HG03108 (cell line): ENCODE data around the gene STRIP1.
A peak's percentile ranks its signal among the peaks of the same experiment; 100 is the strongest.

Source experiments
- ATAC-seq: cut with Tn5 transposase; IDR thresholded peaks from one replicate; pipeline ENCODE4 v1.9.1; 2021; ENCODE audit warnings: moderate library complexity; ENCODE audit not compliant: unreplicated experiment

The STRIP1 gene, protein sequence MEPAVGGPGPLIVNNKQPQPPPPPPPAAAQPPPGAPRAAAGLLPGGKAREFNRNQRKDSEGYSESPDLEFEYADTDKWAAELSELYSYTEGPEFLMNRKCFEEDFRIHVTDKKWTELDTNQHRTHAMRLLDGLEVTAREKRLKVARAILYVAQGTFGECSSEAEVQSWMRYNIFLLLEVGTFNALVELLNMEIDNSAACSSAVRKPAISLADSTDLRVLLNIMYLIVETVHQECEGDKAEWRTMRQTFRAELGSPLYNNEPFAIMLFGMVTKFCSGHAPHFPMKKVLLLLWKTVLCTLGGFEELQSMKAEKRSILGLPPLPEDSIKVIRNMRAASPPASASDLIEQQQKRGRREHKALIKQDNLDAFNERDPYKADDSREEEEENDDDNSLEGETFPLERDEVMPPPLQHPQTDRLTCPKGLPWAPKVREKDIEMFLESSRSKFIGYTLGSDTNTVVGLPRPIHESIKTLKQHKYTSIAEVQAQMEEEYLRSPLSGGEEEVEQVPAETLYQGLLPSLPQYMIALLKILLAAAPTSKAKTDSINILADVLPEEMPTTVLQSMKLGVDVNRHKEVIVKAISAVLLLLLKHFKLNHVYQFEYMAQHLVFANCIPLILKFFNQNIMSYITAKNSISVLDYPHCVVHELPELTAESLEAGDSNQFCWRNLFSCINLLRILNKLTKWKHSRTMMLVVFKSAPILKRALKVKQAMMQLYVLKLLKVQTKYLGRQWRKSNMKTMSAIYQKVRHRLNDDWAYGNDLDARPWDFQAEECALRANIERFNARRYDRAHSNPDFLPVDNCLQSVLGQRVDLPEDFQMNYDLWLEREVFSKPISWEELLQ

GRCh38 chr1:110034451-110035235 is at the start of gene STRIP1:
Gene STRIP1 (plus strand): TSS chr1:110034624. CDS start chr1:110034638, 14 bp downstream.
- peak; percentile 86 for ATAC-seq

DNA sequence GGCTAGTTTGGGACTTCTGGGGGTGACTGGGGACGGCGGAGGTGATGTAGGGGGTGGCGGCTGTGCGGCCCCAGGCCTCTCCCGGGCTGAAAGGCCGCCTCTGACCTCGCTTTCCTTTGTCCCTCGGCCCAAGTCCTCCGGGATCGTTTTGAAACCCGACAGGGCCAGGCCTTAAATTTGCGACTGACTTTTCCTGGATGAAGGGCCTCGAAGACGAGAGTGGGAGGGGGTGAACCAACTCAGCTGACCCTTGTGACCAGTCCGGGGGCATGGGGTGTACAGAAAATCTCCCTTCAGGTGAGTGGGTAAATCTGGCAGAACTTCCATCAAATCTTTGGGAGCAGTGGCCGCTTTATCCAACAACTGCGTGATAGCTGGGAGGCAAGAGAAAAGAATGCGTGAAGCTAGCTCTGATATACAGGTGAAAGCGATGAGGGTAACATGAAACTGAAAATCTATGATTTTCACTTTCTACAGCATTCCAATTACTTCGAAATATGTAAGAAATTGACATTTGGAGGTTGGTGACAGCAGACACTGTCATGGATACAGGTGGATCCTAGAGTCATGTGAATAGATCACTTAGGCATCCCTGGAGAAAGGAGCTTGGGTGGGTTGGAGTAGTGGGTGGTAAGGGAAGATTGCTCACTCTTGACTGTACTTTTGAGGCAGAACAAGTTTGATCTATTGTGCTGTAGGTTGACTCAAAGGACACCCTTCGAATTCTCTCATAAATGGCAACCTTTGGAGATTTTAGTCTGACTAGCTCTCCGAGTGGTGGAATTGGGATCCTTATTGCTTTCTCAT is 49.0 kb upstream of the STRIP1 start:
- ATAC-seq = no peak

DNA sequence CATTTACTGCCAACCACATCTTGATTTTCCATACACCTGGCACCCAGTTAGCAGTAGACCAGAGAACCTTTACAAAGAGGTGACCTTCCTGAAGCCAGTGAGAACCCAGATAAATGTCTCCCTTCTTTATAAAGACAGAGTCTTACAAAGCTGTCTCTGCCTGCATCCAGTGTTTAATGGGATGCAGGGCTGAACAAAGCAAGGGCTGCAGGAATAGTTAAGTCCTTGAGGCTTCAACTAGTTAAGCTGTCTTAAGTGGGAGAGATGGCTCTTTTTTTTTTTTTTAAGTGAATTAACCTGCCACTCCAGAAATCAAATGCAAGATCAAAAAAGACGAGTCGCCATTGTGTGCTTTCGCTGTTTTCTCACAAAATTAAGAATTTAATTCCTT is 48.4 kb upstream of the STRIP1 start:
- ATAC-seq = no peak

DNA sequence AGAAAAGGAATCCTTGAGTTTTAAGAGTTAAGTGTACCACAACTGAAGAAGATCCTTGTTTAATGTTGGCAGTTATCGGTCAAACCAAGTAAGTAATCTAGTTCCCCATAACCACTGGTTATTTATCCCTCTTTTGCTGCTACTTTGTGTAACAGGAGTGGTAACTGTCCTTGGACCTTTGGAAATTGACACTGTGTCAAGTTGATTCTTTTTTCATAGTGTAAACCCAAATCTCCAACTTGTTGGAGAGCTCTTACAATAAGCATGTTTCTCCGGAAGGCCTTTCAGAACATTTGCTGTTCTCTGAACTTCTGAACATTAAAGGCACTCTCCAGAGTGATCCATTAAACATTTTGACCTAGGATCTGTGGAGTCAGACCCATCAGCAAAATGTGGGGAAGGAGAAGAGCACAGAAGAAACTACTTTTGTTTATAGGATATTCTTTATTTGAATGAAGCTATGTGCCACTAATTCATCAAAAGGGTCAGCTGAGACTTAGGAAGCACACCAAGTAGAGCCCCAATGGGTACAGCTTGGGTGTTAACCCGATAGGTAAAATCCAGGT is 46.0 kb upstream of the STRIP1 start:
- no peak for ATAC-seq

DNA sequence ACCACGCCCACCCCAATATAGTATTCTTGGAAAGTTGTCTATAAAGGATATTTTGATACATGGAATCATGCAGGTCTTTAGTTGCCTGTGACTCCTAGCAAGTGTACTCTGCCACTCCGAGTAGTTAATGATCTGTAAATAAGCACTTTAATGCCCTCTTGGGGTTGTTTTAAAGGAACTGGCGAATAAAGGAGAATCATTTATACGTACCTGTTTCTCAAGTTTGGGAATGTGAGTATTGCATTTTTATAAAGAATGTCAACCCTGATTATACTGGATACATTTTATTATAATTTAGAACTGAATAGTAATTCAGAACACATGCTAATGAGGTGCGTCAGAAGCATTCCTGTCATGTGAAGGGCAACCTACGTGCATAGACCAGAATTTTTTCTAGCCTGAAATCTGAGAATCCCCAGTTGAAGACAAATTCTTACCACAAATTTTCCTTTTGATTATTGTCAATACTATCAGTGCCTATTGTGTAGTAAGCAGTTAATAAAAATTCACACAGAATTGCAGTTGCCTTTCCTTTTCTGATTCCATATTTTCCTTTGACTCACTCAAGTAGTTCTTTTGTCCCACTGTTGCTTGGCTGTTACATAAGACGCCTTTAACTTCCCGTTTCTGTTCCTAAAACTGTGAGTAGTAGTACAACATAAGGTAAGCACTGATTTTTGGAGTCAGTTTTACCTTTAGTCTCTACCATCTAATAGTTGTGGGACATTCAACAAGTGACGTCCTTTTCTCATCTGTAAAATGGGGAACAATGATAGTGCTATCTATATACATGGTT is 44.7 kb upstream of the STRIP1 start:
- no peak for ATAC-seq

DNA sequence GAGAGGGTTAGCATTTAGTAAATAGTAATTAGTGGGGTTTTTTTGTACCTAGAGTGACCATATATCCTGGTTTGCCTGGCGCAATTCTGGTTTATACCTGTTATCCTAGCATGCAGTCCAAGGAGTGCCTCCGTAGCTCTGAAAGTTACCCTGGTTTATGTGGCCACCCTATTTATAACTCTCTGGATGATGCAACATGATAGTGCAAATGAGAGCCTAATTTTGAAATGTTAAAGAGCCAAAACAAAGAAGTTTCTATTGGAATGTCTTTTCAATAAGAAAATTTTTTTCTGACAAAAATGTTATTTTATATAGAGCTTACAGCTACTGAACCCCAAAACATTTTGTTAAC is 44.1 kb upstream of the STRIP1 start:
- ATAC-seq = no peak

- ATAC-seq = no peak
Measured at GRCh38 chr1:109991400-109991925, 43.0 kb upstream of the STRIP1 start.

DNA sequence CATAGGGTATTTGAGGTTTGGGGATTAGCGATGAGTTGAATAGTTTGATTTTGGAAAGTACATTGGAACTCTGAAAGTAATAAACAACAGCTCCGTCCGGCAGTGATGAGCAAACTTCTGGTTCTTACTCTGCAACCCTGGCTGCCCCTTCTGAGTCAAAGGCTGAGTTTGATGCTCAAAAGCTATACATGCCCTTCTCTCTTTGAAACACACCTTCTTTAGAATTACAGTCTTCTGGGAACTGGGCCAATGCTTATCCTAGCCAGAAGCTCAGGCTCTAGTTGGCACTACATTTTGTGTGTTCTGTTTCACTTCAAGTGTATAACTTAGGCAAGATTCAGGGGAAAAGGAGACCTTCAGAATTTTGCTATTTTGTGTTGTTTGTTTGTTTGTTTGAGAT is 40.5 kb upstream of the STRIP1 start:
- no peak for ATAC-seq

DNA sequence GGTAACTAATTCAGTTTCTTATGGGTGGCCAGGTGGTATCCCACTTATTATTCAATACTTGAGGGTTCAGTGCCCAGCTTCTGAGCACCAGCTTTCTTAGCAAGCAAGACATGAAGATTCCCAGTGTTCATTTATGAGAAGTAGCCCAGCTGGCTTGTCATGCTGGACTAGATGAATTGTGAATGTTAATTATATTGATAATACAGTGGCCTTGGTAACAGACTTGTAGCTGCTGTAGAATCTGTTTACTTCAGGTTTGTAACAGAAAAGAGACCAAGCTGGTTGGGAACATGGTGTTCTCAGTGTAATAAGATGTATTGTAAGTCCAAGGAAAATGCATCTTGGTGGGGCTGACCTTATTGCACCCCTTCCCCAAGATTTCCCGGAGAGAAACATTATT is 39.8 kb upstream of the STRIP1 start:
- no peak for ATAC-seq

GRCh38 chr1:109995536-109995935 is 38.9 kb upstream of the STRIP1 start:
- no peak for ATAC-seq

DNA sequence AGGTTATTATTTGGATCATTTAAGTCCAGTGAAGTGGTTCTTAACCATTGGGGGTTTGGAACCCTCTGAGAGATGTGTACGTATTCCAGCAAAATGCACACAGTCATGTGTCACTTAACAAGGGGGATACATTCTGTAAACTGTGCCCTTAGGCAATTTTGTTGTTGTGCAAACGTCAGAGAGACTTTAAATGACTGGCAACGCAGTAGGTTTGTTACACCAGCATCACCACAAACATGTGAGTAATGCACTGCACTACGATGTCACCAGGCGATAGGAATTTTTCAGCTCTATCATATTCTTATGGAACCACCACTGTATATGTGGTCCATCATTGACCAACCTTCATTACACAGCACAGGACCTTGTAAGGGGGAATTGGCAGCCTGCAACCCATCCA is 37.9 kb upstream of the STRIP1 start:
- no peak for ATAC-seq

DNA sequence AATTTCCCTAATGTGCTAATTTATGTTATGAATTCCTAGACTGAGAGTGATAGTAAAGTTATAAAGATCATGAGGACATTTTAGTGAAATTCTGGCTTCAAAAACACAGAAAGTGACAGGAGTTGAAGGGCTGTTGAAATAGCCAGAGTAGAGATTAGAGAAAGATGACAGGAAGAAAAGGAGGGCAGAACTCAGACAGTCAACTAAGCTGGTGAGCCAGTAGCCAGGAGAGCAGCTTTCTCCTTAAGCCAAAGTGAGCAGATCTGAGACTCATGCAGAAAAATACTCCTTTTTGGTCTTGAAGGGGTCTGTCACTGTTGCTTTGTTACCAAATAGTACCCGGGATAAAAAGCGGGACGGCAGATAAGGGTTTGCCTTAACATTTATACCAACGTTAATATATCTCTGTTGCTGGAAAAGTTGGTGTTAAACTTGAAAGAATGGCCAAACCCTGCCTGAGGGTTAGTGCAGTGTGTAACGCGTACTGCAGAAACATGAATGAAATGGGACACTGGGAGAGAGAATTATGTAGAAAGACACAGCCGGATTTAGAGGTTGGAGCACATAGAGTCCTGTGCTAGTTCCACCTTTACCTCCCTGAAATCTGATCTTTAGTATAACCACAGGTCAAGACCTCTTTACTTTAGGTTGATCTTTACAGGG is 37.1 kb upstream of the STRIP1 start:
- no peak for ATAC-seq

DNA sequence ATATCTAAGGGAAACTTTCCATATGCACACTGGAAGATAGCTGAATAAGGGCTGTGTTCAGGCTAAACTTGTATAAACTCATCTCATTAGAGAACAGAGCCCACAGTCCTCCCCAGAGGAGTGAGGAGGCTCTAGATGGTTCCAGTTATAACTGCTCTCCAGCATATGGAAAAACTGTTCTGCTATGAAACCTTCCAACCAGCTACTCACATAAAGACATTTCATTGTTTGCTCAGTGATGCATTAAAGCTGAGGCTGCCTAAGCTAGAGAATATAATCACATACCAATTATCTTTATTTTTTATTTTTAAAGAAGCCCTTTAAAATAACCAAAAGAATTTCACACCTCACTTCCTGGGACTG is 36.6 kb upstream of the STRIP1 start:
- ATAC-seq = no peak

DNA sequence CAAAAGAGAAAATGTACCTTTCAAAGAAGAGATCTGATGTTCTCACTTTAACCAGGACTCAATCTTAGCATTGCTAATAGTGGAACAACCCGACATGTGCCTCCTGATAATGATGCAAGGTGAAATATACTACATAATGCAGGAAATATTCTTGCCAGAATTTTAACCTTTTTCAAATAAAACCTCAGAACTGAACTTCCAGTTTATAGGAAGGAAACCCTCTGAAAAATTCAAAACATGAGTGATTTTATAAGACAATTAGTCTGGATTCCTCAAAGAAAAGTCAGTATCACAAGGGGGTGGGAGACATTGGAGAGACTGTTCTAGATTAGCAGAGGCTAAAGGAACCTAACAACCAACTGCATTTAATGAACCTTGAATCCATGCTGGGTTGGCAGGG is 31.7 kb upstream of the STRIP1 start:
- ATAC-seq = no peak

- ATAC-seq = peak; percentile 70
Measured at GRCh38 chr1:110003747-110004428, 30.5 kb upstream of the STRIP1 start.

DNA sequence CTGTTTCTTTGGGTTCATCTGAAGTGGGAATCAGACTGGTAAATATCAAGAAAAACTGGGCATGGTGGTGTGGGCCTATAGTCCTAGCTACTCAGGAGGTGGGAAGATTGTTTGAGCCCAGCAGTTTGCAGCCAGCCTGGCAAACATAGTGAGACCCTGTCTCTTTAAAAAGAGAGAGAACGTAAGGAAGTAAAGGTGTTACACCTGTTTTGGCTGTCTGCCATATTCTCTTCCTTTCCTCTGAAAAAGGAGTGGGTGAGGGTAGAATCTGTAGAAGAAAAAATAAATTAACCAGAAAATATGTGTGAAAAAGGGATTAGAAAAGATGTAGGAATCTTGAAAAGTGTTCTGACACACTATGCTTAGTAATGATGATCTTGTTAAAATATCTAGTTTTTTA is 29.8 kb upstream of the STRIP1 start:
- no peak for ATAC-seq

- no peak for ATAC-seq
Measured at GRCh38 chr1:110005971-110006370, 28.5 kb upstream of the STRIP1 start.

GRCh38 chr1:110006516-110006915 is 27.9 kb upstream of the STRIP1 start:
- ATAC-seq = no peak
